HL-60 (cell line): Measurements from ENCODE around the gene PROM2.

ENCODE experiments used
- CTCF ChIP-seq: IDR thresholded peaks from one replicate; pipeline ENCODE4 v1.5.1; 2011; ENCODE audit warnings: low read length, control low read depth, inconsistent platforms; ENCODE audit not compliant: insufficient read depth
- GABPA ChIP-seq: IDR thresholded peaks from 2 replicates; pipeline ENCODE4 v1.6.1; 2012; ENCODE audit warnings: low read depth
- POLR2AphosphoS5 ChIP-seq: IDR thresholded peaks from 2 replicates; pipeline ENCODE4 v1.6.1; 2012; ENCODE audit warnings: low read depth
- REST ChIP-seq: IDR thresholded peaks from 2 replicates; pipeline ENCODE4 v1.6.1; 2012; ENCODE audit warnings: low read depth; ENCODE audit not compliant: insufficient replicate concordance
- SPI1 ChIP-seq: IDR thresholded peaks from 2 replicates; pipeline ENCODE4 v1.6.1; 2012; ENCODE audit warnings: low read depth, mild to moderate bottlenecking, borderline replicate concordance

GRCh38 chr2:95336406-95336805, 62.2 kb downstream of the PROM2 start:
- TF ChIP-seq CTCF (no peak), POLR2AphosphoS5 (no peak), GABPA (no peak), REST (no peak), SPI1 (no peak)
